ENCODE data around the gene PPP2R2B.

- TF ChIP-seq, protein P1, sequence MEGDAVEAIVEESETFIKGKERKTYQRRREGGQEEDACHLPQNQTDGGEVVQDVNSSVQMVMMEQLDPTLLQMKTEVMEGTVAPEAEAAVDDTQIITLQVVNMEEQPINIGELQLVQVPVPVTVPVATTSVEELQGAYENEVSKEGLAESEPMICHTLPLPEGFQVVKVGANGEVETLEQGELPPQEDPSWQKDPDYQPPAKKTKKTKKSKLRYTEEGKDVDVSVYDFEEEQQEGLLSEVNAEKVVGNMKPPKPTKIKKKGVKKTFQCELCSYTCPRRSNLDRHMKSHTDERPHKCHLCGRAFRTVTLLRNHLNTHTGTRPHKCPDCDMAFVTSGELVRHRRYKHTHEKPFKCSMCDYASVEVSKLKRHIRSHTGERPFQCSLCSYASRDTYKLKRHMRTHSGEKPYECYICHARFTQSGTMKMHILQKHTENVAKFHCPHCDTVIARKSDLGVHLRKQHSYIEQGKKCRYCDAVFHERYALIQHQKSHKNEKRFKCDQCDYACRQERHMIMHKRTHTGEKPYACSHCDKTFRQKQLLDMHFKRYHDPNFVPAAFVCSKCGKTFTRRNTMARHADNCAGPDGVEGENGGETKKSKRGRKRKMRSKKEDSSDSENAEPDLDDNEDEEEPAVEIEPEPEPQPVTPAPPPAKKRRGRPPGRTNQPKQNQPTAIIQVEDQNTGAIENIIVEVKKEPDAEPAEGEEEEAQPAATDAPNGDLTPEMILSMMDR (optimal IDR thresholded peaks at IDR 0.05 in 1 of 3, IDR thresholded peaks at IDR 0.05 in 1 of 3, conservative IDR thresholded peaks at IDR 0.05 in 1 of 3; ENCODE audit: extremely low read depth in 1 of 3, insufficient read depth in 2 of 3, low read length in 3 of 3) = no peak
- TF ChIP-seq EZH2 (IDR thresholded peaks at IDR 0.05; ENCODE audit: low read length) = no peak
Measured at GRCh38 chr5:146726891-146727290, 151.7 kb downstream of the PPP2R2B start.
